HepG2 (cell line): ENCODE measurements around the gene DOHH. TPM values are rescaled to one million over a fixed set of nuclear protein-coding genes. Genes with fewer than 3 reads are reported as not detected.
A peak's percentile ranks its signal among the peaks of the same experiment; 100 is the strongest.

Source experiments
- ATAC-seq: fragments of 200-7000 bp; cut with Tn5 transposase; 3 replicates; pipeline ENCODE4 v1.9.1; 2020; ENCODE audit warnings: mild to moderate bottlenecking, moderate library complexity
- BruUV-seq: library from RNA; stranded (reverse); fragments of 400-500 nt; replicated peaks from 2 replicates; lab custom pipeline; 2021; lab: Mats Ljungman, UMichigan
- CTCF ChIA-PET: fragments of 300-600 bp; formaldehyde crosslinking; extraction: SDS; loops from one replicate; lab custom pipeline; 2021; ENCODE audit warnings: low total read pairs, inconsistent platforms, low intra/inter-chr PET ratio; lab: Yijun Ruan, JAX
- POLR2A ChIA-PET: fragments of 350-600 bp; sonication (Branson Sonifier 250); formaldehyde crosslinking; loops from one replicate; lab custom pipeline; 2020; ENCODE audit warnings: antibody characterized with exemption, inconsistent platforms; lab: Yijun Ruan, JAX
- DNase-seq: peaks from one replicate; pipeline ENCODE4 v3.0.0-alpha.2; 2015; ENCODE audit warnings: low spot score
- FAIRE-seq: peaks from 3 replicates; lab custom pipeline; 2011; peaks lifted over from hg19 to GRCh38; lab: Jason Lieb, UNC
- H2AFZ ChIP-seq: one replicate; pipeline ENCODE4 v1.6.1; 2011; ENCODE audit warnings: low read length, inconsistent platforms
- H3K27ac ChIP-seq: fragments of 300-600 bp; 3 replicates; pipeline ENCODE4 v1.8.0; 2011; ENCODE audit warnings: mixed run types, mild to moderate bottlenecking, mixed read lengths, low read length, inconsistent platforms; ENCODE audit not compliant: insufficient read depth; ENCODE audit errors: extremely low read length
- H3K27me3 ChIP-seq, 2 experiments: fragments of 200-600 bp in 1 of 2; 2 replicates in 1 of 2; 3 replicates in 1 of 2; pipeline versions ENCODE4 v1.6.0 to v1.8.0; 2011; ENCODE audit warnings: low read length in 2 of 2, mild to moderate bottlenecking in 2 of 2, moderate library complexity in 2 of 2, inconsistent platforms in 1 of 2; ENCODE audit not compliant: insufficient read depth in 2 of 2, control insufficient read depth in 1 of 2
- H3K36me3 ChIP-seq, 2 experiments: fragments of 200-600 bp in 1 of 2; replicated peaks in 1 of 2; 2 replicates in 1 of 2; 3 replicates in 1 of 2; pipeline versions ENCODE4 v1.5.1 to v1.8.0; 2011; ENCODE audit warnings: low read length in 2 of 2, inconsistent platforms in 1 of 2; ENCODE audit not compliant: insufficient read depth in 2 of 2, control insufficient read depth in 1 of 2
- H3K4me1 ChIP-seq: 2 replicates; pipeline ENCODE4 v1.5.1; 2012; ENCODE audit warnings: low read length, inconsistent platforms; ENCODE audit not compliant: insufficient read depth
- H3K4me2 ChIP-seq: 2 replicates; pipeline ENCODE4 v1.6.0; 2011; ENCODE audit warnings: low read depth, low read length, inconsistent platforms
- H3K4me3 ChIP-seq, 3 experiments: fragments of 200-600 bp in 1 of 3; sonication (generic), shearing (Covaris generic) in 1 of 3; replicated peaks in 1 of 3; 2 replicates each; pipeline ENCODE4 v1.5.1; 2011 to 2016; ENCODE audit warnings: low read length in 3 of 3, inconsistent platforms in 2 of 3, low read depth in 2 of 3, mild to moderate bottlenecking in 2 of 3, control low read depth in 1 of 3, mixed read lengths in 1 of 3; ENCODE audit not compliant: insufficient read depth in 1 of 3
- H3K79me2 ChIP-seq: one replicate; pipeline ENCODE4 v1.6.1; 2011; ENCODE audit warnings: low read length, inconsistent platforms; ENCODE audit not compliant: insufficient read depth
- H3K9ac ChIP-seq: 2 replicates; pipeline ENCODE4 v1.6.0; 2011; ENCODE audit warnings: mild to moderate bottlenecking, low read depth, low read length, inconsistent platforms; ENCODE audit not compliant: insufficient read depth
- H3K9me3 ChIP-seq: 2 replicates; pipeline ENCODE4 v1.5.1; 2012; ENCODE audit warnings: mild to moderate bottlenecking, low read length
- H4K20me1 ChIP-seq: 2 replicates; pipeline ENCODE4 v1.6.0; 2011; ENCODE audit warnings: inconsistent platforms, mild to moderate bottlenecking, low read length, moderate library complexity; ENCODE audit not compliant: insufficient read depth
- AGO2 ChIP-seq: fragments of 200-400 bp; formaldehyde crosslinking; optimal IDR thresholded peaks from 2 replicates; pipeline ENCODE3; 2017; ENCODE audit warnings: mild to moderate bottlenecking, low read depth, low read length, moderate library complexity
- ARHGAP35 ChIP-seq: sonication (generic); formaldehyde crosslinking; IDR thresholded peaks from 2 replicates; pipeline ENCODE4 v1.9.0; 2022; ENCODE audit warnings: mild to moderate bottlenecking, inconsistent platforms, moderate library complexity, missing genetic modification reagents, borderline replicate concordance
- ATF7 ChIP-seq, 2 experiments: fragments of 450-650 bp in 1 of 2; sonication (generic) in 1 of 2; formaldehyde crosslinking in 1 of 2; IDR thresholded peaks; 2 replicates each; pipeline versions ENCODE4 v1.4.0 to v1.6.1; 2016 to 2020; ENCODE audit warnings: antibody characterized with exemption in 1 of 2, mild to moderate bottlenecking in 1 of 2, missing genetic modification reagents in 1 of 2
- GTF3A ChIP-seq: sonication (generic); formaldehyde crosslinking; conservative IDR thresholded peaks from 2 replicates; pipeline ENCODE4 v1.4.0; 2020; ENCODE audit warnings: mild to moderate bottlenecking, missing genetic modification reagents
- HOXD1 ChIP-seq: sonication (generic); formaldehyde crosslinking; IDR thresholded peaks from 2 replicates; pipeline ENCODE4 v1.5.0; 2020; ENCODE audit warnings: missing genetic modification reagents
- ZBED4 ChIP-seq: sonication (generic); formaldehyde crosslinking; IDR thresholded peaks from 2 replicates; pipeline ENCODE4 v1.4.0; 2020; ENCODE audit warnings: missing genetic modification reagents, borderline replicate concordance
- ZFP91 ChIP-seq: sonication (generic); formaldehyde crosslinking; IDR thresholded peaks from 2 replicates; pipeline ENCODE4 v1.9.0; 2022; ENCODE audit warnings: missing genetic modification reagents, mild to moderate bottlenecking, borderline replicate concordance
- ZNF138 ChIP-seq: sonication (generic); formaldehyde crosslinking; IDR thresholded peaks from 2 replicates; pipeline ENCODE4 v1.5.0; 2020; ENCODE audit warnings: mild to moderate bottlenecking, low read depth, missing genetic modification reagents
- ZNF30 ChIP-seq: sonication (generic); formaldehyde crosslinking; IDR thresholded peaks from 2 replicates; pipeline ENCODE4 v1.5.0; 2020; ENCODE audit warnings: mild to moderate bottlenecking, missing genetic modification reagents
- ZNF33A ChIP-seq: sonication (generic); formaldehyde crosslinking; IDR thresholded peaks from 2 replicates; pipeline ENCODE4 v1.5.1; 2020; ENCODE audit warnings: missing genetic modification reagents, mild to moderate bottlenecking, moderate library complexity, borderline replicate concordance
- ZNF460 ChIP-seq: sonication (generic); formaldehyde crosslinking; IDR thresholded peaks from 2 replicates; pipeline ENCODE4 v1.5.1; 2020; ENCODE audit warnings: missing genetic modification reagents, mild to moderate bottlenecking, borderline replicate concordance
- ZNF547 ChIP-seq: sonication (generic); formaldehyde crosslinking; IDR thresholded peaks from 2 replicates; pipeline ENCODE4 v1.5.1; 2020; ENCODE audit warnings: mild to moderate bottlenecking, missing genetic modification reagents
- ZNF558 ChIP-seq: sonication (generic); formaldehyde crosslinking; IDR thresholded peaks from 2 replicates; pipeline ENCODE4 v1.9.0; 2022; ENCODE audit warnings: mild to moderate bottlenecking, missing genetic modification reagents, borderline replicate concordance
- WGBS: methylation state at CpG from one replicate; pipeline ENCODE4 v1.1.6; 2017; ENCODE audit warnings: low lambda C conversion rate; 5-methylcytosine and 5-hydroxymethylcytosine counted together
- in situ Hi-C: cut with HindIII; loops from 2 replicates; pipeline ENCODE4 v1.10.0; 2017; ENCODE audit warnings: low pct_unique_long_range_greater_than_20kb; ENCODE audit not compliant: extremely low pct_ligation_motif_present
- intact Hi-C: fragments of 100-400 bp; cut with micrococcal nuclease; formaldehyde crosslinking; loops from one replicate; pipeline ENCODE4 v1.10.0; 2022; ENCODE audit not compliant: unreplicated experiment
- polyA plus RNA-seq, 8 experiments: library from polyadenylated mRNA; depleted of rRNA in 3 of 8; stranded (reverse) in 7 of 8; unstranded in 1 of 8; fragments of >200 nt; fragmentation: Illumina TruSeq in 4 of 8; extraction: Trizol in 4 of 8; gene quantifications; 2 replicates each; pipeline versions ENCODE4 v1.2.1 to v1.2.3, GENCODE V29; 2011 to 2016; ENCODE audit warnings: low read depth in 4 of 8, missing spikeins in 1 of 8, mixed read lengths in 1 of 8; ENCODE audit not compliant: insufficient read depth in 1 of 8
- total RNA-seq, 5 experiments: library from RNA; depleted of rRNA; stranded (reverse); fragments of >200 nt; fragmentation: Illumina TruSeq; extraction: Trizol; gene quantifications; 2 replicates each; pipeline ENCODE4 v1.2.3, GENCODE V29; 2016; ENCODE audit warnings: low read depth in 1 of 5
- TF ChIP-seq, protein P1 (sequence below): sonication (generic); formaldehyde crosslinking; IDR thresholded peaks from 2 replicates; pipeline ENCODE4 v1.4.0; 2020; ENCODE audit warnings: missing genetic modification reagents

Gene DOHH
- total and polyA plus RNA-seq, 2 of the 13 experiments (the other 11 are each of a cell fraction or from before 2014, with no cell fraction given): 3.5 to 13.7 TPM

- TF ChIP-seq, protein P1, sequence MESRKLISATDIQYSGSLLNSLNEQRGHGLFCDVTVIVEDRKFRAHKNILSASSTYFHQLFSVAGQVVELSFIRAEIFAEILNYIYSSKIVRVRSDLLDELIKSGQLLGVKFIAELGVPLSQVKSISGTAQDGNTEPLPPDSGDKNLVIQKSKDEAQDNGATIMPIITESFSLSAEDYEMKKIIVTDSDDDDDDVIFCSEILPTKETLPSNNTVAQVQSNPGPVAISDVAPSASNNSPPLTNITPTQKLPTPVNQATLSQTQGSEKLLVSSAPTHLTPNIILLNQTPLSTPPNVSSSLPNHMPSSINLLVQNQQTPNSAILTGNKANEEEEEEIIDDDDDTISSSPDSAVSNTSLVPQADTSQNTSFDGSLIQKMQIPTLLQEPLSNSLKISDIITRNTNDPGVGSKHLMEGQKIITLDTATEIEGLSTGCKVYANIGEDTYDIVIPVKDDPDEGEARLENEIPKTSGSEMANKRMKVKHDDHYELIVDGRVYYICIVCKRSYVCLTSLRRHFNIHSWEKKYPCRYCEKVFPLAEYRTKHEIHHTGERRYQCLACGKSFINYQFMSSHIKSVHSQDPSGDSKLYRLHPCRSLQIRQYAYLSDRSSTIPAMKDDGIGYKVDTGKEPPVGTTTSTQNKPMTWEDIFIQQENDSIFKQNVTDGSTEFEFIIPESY: peak; percentile 98
- TF ChIP-seq AGO2 (peak; percentile 67), ZFP91 (CRISPR knock-in tag) (0 out of 2 replicates have a peak, but pooled peaks have one; percentile 19), ZNF460 (CRISPR knock-in tag) (peak; percentile 81), ZNF558 (no peak), ARHGAP35 (CRISPR knock-in tag) (no peak)
Measured at GRCh38 chr19:3516675-3517207, 16.3 kb upstream of the DOHH start (continued).

GRCh38 chr19:3515891-3516422 lies 15.5 kb upstream of the DOHH start:
- Histone ChIP-seq H3K9me3 (no peaks in the 10 kb centered on the region), H4K20me1 (peaks cover 34% of the 10 kb centered on the region; the same call in 1 of the 2 replicates), H3K4me2 (no peak overlapping the region), H3K27ac (no peak overlapping the region), H2AFZ (no peak overlapping the region), H3K36me3 (peaks cover 7 to 26% of the 10 kb centered on the region in 2 experiments; a peak in 4 of 5 replicates), H3K4me1 (peaks cover 15% of the 10 kb centered on the region), H3K27me3 (no peaks in the 10 kb centered on the region), H3K79me2 (peaks cover 61% of the 10 kb centered on the region), H3K4me3 (no peak overlapping the region), H3K9ac (no peak overlapping the region)
- FAIRE-seq (no peak), ATAC-seq (no peak), DNase-seq (no peak)
- 98% methylated on average over 8 of the region's 15 CpGs for WGBS
- no TSS peak for BruUV-seq
- in situ Hi-C loops: no loop called here
- intact Hi-C loops: no loop called here
- POLR2A ChIA-PET: no interaction called here
- CTCF ChIA-PET: no interaction called here
- TF ChIP-seq ZNF33A (CRISPR knock-in tag) (no peak), ZNF30 (CRISPR knock-in tag) (no peak), ATF7 (IDR thresholded peaks at IDR 0.05) (no peak), ATF7 (CRISPR knock-in tag; IDR thresholded peaks at IDR 0.05) (no peak), ZBED4 (no peak), ZNF547 (CRISPR knock-in tag) (no peak), ZNF138 (CRISPR knock-in tag) (no peak), HOXD1 (CRISPR knock-in tag) (no peak), GTF3A (CRISPR knock-in tag) (no peak)
